Tibial nerve (tissue), 4 donors: ENCODE results near the gene BCO1. TPM values are rescaled to one million over a fixed set of nuclear protein-coding genes. Genes with fewer than 3 reads are reported as not detected.
A peak's percentile ranks its signal among the peaks of the same experiment; 100 is the strongest.

Experiments used
- DNase-seq, 2 donors: peaks; one replicate each; pipeline ENCODE4 v3.0.0-alpha.2; 2019; ENCODE audit warnings: low spot score in 2 of 2
- H3K27ac ChIP-seq, 4 donors: fragments of 200-600 bp; sonication (generic) in 3 of 4; one replicate each; pipeline ENCODE4 v1.5.1; 2017 to 2019; ENCODE audit warnings: mild to moderate bottlenecking in 1 of 4
- H3K27me3 ChIP-seq, 2 donors: fragments of 200-600 bp; sonication (generic) in 1 of 2; one replicate each; pipeline versions ENCODE4 v1.5.1 to v1.6.0; 2017 to 2019
- H3K36me3 ChIP-seq, 3 donors: fragments of 200-600 bp; sonication (generic); one replicate each; pipeline ENCODE4 v1.5.1; 2018 to 2019
- H3K4me1 ChIP-seq, 4 donors: fragments of 200-600 bp; sonication (generic) in 3 of 4; one replicate each; pipeline ENCODE4 v1.5.1; 2017 to 2019
- H3K4me3 ChIP-seq, 4 donors: fragments of 200-600 bp; sonication (generic) in 3 of 4; one replicate each; pipeline ENCODE4 v1.5.1; 2017 to 2019; ENCODE audit warnings: mild to moderate bottlenecking in 1 of 4, moderate library complexity in 1 of 4
- H3K9me3 ChIP-seq, 4 donors: fragments of 200-600 bp; sonication (generic) in 3 of 4; one replicate each; pipeline ENCODE4 v1.5.1; 2017 to 2019
- EP300 ChIP-seq, 2 donors: sonication (generic); formaldehyde crosslinking; IDR thresholded peaks; one replicate each; pipeline ENCODE4 v1.6.1; 2017; ENCODE audit warnings: antibody characterized with exemption in 2 of 2, mild to moderate bottlenecking in 1 of 2
- POLR2A ChIP-seq, 2 donors: fragments of 450-650 bp; IDR thresholded peaks; one replicate each; pipeline ENCODE4 v1.6.1; 2017; ENCODE audit warnings: antibody characterized with exemption in 2 of 2, mild to moderate bottlenecking in 2 of 2, moderate library complexity in 2 of 2
- whole genome bisulfite sequencing, 2 donors: methylation state at CpG; one replicate each; pipeline ENCODE4 v1.1.5; 2018; 5-methylcytosine and 5-hydroxymethylcytosine counted together
- total RNA-seq, 4 donors: library from RNA; depleted of rRNA; stranded (reverse); fragments of >200 nt; gene quantifications; one replicate each; pipeline ENCODE4 v1.1.0, GENCODE V29; 2016
- TF ChIP-seq, protein P1 (sequence below), 5 experiments: fragments of 200-600 bp in 3 of 5; fragments of 450-650 bp in 2 of 5; sonication (generic) in 3 of 5; IDR thresholded peaks; one replicate each; pipeline ENCODE4 v1.5.1; 2016 to 2019; ENCODE audit warnings: antibody characterized with exemption in 5 of 5, mild to moderate bottlenecking in 3 of 5, moderate library complexity in 2 of 5

The BCO1 gene
- total RNA-seq, 4 donors from 2014 or later, result not detected

DNA sequence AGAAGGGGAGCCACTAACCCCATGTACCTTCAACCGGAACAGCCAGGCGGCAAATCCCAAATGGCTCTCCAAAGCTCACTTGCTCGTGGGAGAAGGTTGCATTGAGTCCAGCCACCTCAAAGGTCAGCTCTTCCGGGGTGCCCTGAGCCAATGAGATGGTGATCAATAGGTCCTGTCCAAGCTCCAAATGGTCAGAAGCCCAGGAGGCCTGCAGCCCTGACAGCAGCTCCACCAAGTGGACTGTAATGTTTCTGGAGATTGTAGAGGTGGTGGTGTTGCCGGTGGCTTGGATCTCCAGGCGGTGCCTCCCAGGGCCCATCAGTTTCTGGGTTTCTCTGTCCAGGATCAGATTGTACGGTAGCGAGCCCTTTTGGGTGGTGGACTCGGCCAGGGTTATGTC is 39.9 kb upstream of the BCO1 start:
- TF ChIP-seq POLR2A (IDR thresholded peaks at IDR 0.05) (no peak), EP300 (IDR thresholded peaks at IDR 0.05) (no peak)
- TF ChIP-seq, protein P1, sequence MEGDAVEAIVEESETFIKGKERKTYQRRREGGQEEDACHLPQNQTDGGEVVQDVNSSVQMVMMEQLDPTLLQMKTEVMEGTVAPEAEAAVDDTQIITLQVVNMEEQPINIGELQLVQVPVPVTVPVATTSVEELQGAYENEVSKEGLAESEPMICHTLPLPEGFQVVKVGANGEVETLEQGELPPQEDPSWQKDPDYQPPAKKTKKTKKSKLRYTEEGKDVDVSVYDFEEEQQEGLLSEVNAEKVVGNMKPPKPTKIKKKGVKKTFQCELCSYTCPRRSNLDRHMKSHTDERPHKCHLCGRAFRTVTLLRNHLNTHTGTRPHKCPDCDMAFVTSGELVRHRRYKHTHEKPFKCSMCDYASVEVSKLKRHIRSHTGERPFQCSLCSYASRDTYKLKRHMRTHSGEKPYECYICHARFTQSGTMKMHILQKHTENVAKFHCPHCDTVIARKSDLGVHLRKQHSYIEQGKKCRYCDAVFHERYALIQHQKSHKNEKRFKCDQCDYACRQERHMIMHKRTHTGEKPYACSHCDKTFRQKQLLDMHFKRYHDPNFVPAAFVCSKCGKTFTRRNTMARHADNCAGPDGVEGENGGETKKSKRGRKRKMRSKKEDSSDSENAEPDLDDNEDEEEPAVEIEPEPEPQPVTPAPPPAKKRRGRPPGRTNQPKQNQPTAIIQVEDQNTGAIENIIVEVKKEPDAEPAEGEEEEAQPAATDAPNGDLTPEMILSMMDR (IDR thresholded peaks at IDR 0.05), result no peak
- WGBS, 2 donors, result 71 to 75% methylated on average over 6 to 9 of the region's 9 CpGs
- Histone ChIP-seq H3K9me3 (no peaks in the 10 kb centered on the region), H3K27ac (no peak overlapping the region), H3K4me1 (no peaks in the 10 kb centered on the region), H3K27me3 (peaks cover 0 to 7% of the 10 kb centered on the region in 2 donors), H3K4me3 (no peak overlapping the region), H3K36me3 (no peaks in the 10 kb centered on the region)
- no peak for DNase-seq

DNA sequence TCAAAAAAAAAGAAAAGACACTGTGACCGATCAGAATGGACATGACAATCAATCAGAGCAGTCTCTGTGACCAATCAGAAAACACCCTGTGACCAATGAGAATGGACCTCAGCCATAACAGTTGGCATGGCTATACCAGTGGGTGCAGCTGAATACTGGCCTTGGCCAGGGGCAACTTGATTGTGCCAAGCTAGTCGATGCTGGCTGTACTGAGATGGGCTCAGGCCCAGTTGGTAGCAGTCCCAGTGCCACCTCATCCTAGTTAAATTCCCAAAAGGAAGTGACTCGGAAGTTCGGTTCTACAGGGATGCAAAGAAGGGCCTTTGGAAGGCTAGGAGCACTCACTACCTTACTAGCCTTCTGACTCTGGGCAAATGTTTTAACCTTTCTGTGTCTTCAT is 37.2 kb upstream of the BCO1 start:
- no peak overlapping the region for H3K27ac ChIP-seq
- no peaks in the 10 kb centered on the region for H3K9me3 ChIP-seq
- TF ChIP-seq EP300 (IDR thresholded peaks at IDR 0.05) (no peak), POLR2A (IDR thresholded peaks at IDR 0.05) (no peak)
- no peaks in the 10 kb centered on the region for H3K4me1 ChIP-seq
- no peaks in the 10 kb centered on the region for H3K27me3 ChIP-seq
- H3K36me3 ChIP-seq, result no peaks in the 10 kb centered on the region
- no peak overlapping the region for H3K4me3 ChIP-seq
- WGBS, 2 donors, result 61 to 68% methylated on average over 4 of the region's 4 CpGs
- no peak for DNase-seq

DNA sequence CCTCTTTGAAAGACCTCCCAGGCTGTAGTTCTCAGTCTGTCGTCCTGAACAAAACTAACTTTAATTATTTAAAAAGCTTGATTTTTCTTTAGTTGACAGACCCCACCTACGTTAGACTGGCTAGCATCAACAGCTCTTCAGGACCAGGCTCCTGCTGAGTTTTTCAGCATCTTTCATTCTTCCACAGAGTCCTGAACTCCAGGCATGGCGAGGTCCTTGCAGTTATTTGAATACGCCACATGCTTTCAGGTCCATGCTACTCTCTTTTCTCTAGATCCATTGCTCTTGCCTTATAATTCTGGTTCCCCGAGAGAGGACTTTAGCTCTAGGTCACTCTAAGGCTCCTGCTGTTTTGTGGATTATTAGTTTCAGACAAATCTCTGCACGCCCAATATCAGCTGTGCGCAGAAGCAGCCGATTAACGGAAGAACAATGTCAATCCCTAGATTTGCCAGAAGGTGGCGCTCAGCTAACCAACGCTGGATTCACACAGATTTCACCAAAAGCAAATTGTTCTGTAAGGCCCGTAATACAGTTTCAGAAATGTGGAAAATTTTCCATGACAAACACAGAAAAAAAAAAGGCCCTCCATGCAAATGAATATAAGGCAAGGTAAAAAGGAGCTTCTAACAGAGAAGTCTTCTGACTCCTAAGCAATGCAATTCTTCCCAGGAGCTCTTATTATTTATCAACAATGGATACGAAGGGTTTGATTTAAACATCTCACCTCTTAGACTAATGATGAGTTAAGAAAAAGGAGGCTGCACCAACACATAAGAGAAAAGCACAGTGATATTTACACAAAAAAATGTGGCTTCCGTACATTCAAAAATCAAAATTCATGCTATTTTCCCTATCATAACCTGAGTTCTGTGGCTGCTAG is 33.5 kb upstream of the BCO1 start:
- H3K4me1 ChIP-seq, result no peaks in the 10 kb centered on the region
- no peak overlapping the region for H3K27ac ChIP-seq
- peak in 1 of 2 donors; percentile 34 for DNase-seq
- peaks cover 0 to 9% of the 10 kb centered on the region in 2 donors for H3K27me3 ChIP-seq
- no peaks in the 10 kb centered on the region for H3K36me3 ChIP-seq
- WGBS, 2 donors, result 31 to 33% methylated on average over 14 of the region's 14 CpGs
- no peak overlapping the region for H3K4me3 ChIP-seq
- TF ChIP-seq EP300 (IDR thresholded peaks at IDR 0.05) (peak in 1 of 2 donors; percentile 22), POLR2A (IDR thresholded peaks at IDR 0.05) (no peak)
- TF ChIP-seq, protein P1 (IDR thresholded peaks at IDR 0.05), result peak; percentile 48 to 69 (median 56)
- no peaks in the 10 kb centered on the region for H3K9me3 ChIP-seq

DNA sequence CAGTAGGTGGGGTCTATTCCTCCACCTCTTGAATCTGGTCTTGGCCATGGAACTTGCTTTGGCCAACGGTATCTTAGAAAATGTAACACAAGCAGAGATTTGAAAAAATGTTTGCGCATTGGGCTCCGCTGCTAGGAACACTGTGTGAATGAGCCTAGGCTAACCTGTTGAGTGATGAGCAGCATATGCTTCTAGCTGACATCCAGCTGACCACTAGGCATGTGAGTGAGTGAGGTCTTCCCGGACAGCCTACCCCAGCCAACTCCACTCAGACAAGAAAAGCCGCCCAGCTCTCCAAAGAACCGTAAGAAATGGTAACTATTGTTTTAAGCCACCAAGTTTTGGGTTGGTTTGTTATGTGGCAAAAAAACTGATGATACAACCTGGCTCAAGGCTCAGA is 31.4 kb upstream of the BCO1 start:
- TF ChIP-seq POLR2A (IDR thresholded peaks at IDR 0.05) (no peak), EP300 (IDR thresholded peaks at IDR 0.05) (no peak)
- TF ChIP-seq, protein P1 (IDR thresholded peaks at IDR 0.05), result no peak
- peaks cover 0 to 23% of the 10 kb centered on the region in 2 donors for H3K27me3 ChIP-seq
- H3K4me1 ChIP-seq, result no peaks in the 10 kb centered on the region
- no peak overlapping the region for H3K4me3 ChIP-seq
- H3K36me3 ChIP-seq, result no peaks in the 10 kb centered on the region
- no peaks in the 10 kb centered on the region for H3K9me3 ChIP-seq
- H3K27ac ChIP-seq, result no peak overlapping the region
- WGBS, 2 donors, result 65 to 67% methylated on average over 6 of the region's 6 CpGs
- DNase-seq, result no peak

DNA sequence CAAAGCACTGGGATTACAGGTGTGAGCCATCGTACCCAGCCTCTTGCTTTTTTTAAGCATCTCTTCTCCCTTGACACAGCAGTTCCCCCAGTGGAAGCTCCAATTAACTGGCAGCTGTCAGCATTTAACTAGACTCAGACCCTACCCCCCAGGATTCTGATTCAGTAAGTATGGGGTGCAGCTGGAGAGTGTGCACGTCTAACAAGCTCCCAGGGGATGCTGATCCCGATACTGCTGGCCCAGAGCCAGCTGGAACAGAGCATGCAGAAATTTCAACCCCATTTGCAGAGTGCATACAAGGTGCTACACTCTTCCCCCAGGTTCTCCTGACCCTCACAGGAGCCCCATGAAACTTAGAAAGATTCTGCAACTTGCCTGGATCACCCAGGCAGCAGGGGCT is 27.7 kb upstream of the BCO1 start:
- H3K4me3 ChIP-seq, result no peak overlapping the region
- TF ChIP-seq EP300 (IDR thresholded peaks at IDR 0.05) (no peak), POLR2A (IDR thresholded peaks at IDR 0.05) (no peak)
- TF ChIP-seq, protein P1 (IDR thresholded peaks at IDR 0.05), result no peak
- WGBS, 2 donors, result 21 to 27% methylated on average over 3 of the region's 3 CpGs
- no peak for DNase-seq
- H3K36me3 ChIP-seq, result no peaks in the 10 kb centered on the region
- peaks cover 0 to 23% of the 10 kb centered on the region in 2 donors for H3K27me3 ChIP-seq
- no peak overlapping the region for H3K27ac ChIP-seq
- no peaks in the 10 kb centered on the region for H3K9me3 ChIP-seq
- no peaks in the 10 kb centered on the region for H3K4me1 ChIP-seq
